ENCODE results near the gene CREB3. TPM values are rescaled to one million over a fixed set of nuclear protein-coding genes. Genes with fewer than 3 reads are reported as not detected.

CREB3 gene
- total and polyA plus RNA-seq, 2 of the 4 experiments (the other 2 are of a cell fraction), result 60.7 to 106 TPM

DNA sequence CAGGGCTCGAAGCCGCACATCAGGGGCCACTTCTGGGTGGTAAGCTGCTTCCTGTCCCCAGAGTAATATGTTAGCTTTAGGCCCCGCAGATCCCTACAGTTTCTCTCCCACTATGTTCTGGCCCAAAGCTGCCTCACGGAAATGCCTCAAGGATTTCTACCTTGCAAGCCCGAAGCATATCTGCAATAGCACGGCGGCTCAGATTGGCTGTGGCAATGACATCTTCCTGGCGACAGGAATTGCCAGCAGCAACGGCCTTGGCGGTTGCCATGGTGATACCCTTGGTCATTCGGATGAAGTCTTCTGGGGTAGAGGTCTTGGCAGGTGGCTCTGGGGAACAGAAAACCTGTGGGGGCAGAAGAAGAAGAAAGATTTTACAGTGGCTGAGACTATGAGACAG lies 32.4 kb upstream of the CREB3 start (continued):
- no peak for TF ChIP-seq RFX5 (IDR thresholded peaks at IDR 0.05; ENCODE audit: low read depth, low read length)

- no TSS peak for BruUV-seq (replicated peaks)
- no peaks in the 10 kb centered on the region for H3K9me3 ChIP-seq (ENCODE audit: control insufficient read depth, insufficient read depth, low read length)
- H3K9me1 ChIP-seq (ENCODE audit: insufficient read depth, low read length), result peaks cover 13% of the 10 kb centered on the region
- H3K4me3 ChIP-seq (ENCODE audit: insufficient read depth, low read depth, low read length), result no peak overlapping the region
- no peak overlapping the region for H2AFZ ChIP-seq (replicated peaks; ENCODE audit: low read length, poor library complexity)
- no peak for TF ChIP-seq RCOR1 (IDR thresholded peaks at IDR 0.05; ENCODE audit: insufficient replicate concordance, low read length)
- TF ChIP-seq, protein P1, sequence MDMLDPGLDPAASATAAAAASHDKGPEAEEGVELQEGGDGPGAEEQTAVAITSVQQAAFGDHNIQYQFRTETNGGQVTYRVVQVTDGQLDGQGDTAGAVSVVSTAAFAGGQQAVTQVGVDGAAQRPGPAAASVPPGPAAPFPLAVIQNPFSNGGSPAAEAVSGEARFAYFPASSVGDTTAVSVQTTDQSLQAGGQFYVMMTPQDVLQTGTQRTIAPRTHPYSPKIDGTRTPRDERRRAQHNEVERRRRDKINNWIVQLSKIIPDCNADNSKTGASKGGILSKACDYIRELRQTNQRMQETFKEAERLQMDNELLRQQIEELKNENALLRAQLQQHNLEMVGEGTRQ (IDR thresholded peaks at IDR 0.05; ENCODE audit: low read depth, low read length), result no peak
- TF ChIP-seq, protein P2, sequence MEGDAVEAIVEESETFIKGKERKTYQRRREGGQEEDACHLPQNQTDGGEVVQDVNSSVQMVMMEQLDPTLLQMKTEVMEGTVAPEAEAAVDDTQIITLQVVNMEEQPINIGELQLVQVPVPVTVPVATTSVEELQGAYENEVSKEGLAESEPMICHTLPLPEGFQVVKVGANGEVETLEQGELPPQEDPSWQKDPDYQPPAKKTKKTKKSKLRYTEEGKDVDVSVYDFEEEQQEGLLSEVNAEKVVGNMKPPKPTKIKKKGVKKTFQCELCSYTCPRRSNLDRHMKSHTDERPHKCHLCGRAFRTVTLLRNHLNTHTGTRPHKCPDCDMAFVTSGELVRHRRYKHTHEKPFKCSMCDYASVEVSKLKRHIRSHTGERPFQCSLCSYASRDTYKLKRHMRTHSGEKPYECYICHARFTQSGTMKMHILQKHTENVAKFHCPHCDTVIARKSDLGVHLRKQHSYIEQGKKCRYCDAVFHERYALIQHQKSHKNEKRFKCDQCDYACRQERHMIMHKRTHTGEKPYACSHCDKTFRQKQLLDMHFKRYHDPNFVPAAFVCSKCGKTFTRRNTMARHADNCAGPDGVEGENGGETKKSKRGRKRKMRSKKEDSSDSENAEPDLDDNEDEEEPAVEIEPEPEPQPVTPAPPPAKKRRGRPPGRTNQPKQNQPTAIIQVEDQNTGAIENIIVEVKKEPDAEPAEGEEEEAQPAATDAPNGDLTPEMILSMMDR (conservative IDR thresholded peaks at IDR 0.05; ENCODE audit: low read depth, low read length), result no peak
- no peak for TF ChIP-seq RAD21 (IDR thresholded peaks at IDR 0.05; ENCODE audit: low read length)
- no peak for TF ChIP-seq NFE2L2 (IDR thresholded peaks at IDR 0.05; ENCODE audit: low read depth, low read length)
- no peak for TF ChIP-seq POLR2A (IDR thresholded peaks at IDR 0.05; ENCODE audit: low read depth, low read length)
- no peak for TF ChIP-seq CEBPB (IDR thresholded peaks at IDR 0.05; ENCODE audit: low read depth, low read length)
- no peak for TF ChIP-seq MAFK (IDR thresholded peaks at IDR 0.05; ENCODE audit: low read depth, low read length)
- no peak for TF ChIP-seq MAZ (IDR thresholded peaks at IDR 0.05; ENCODE audit: borderline replicate concordance, low read depth, low read length)
- H3K4me1 ChIP-seq (ENCODE audit: control insufficient read depth, insufficient read depth, low read length), result no peaks in the 10 kb centered on the region; the same call in 1 of the 2 replicates
- no peak overlapping the region for H2BK5ac ChIP-seq (ENCODE audit: low read depth, low read length, poor library complexity, severe bottlenecking)
- H3K23ac ChIP-seq (ENCODE audit: low read depth, low read length), result no peak overlapping the region
- no peak overlapping the region for H2AK5ac ChIP-seq (ENCODE audit: low read depth, low read length)
- intact Hi-C loops (cut with micrococcal nuclease) (no loop called here), dilution Hi-C loops (cut with HindIII; ENCODE audit: low sequenced_read_pairs, unreplicated experiment) (no loop called here), in situ Hi-C loops (cut with MboI; ENCODE audit: low sequenced_read_pairs) (no loop called here)
- H4K8ac ChIP-seq (ENCODE audit: low read depth in 2 of 2, low read length in 2 of 2), result no peak overlapping the region
- no peak overlapping the region for H3K18ac ChIP-seq (ENCODE audit: low read depth, low read length)
- H3K9ac ChIP-seq (ENCODE audit: low read depth, low read length), result no peak overlapping the region
- H4K91ac ChIP-seq (ENCODE audit: insufficient read depth, low read depth, low read length), result no peak overlapping the region
- peaks cover 32% of the 10 kb centered on the region for H4K20me1 ChIP-seq (ENCODE audit: insufficient read depth, low read length)
- H3K4ac ChIP-seq (ENCODE audit: low read depth, low read length), result no peak overlapping the region
- no peak overlapping the region for H3K27ac ChIP-seq (ENCODE audit: insufficient read depth, low read length)
- no peaks in the 10 kb centered on the region for H3K27me3 ChIP-seq (ENCODE audit: control insufficient read depth, insufficient read depth, low read length)
- H3K14ac ChIP-seq (replicated peaks; ENCODE audit: low read depth, low read length), result no peak overlapping the region
- DNase-seq, result no peak
- no peak overlapping the region for H2BK120ac ChIP-seq (ENCODE audit: low read depth, low read length)
- no peak overlapping the region for H2BK20ac ChIP-seq (ENCODE audit: low read depth, low read length)
- peaks cover 40 to 73% of the 10 kb centered on the region in 2 experiments for H3K79me1 ChIP-seq (ENCODE audit: low read depth in 1 of 2, low read length in 2 of 2)
- ChIA-PET CTCF (interaction anchor here (1.1 kb wide), 1 partner anchor 10 kb away, joined by 4 read pairs; no protein-coding TSS in a partner anchor), POLR2A (ENCODE audit: unreplicated experiment) (no interaction called here)
- ATAC-seq (ENCODE audit: low read depth), result no peak
- no peak overlapping the region for H2AK9ac ChIP-seq (replicated peaks; ENCODE audit: low read depth, low read length, poor library complexity)
- no peak overlapping the region for H3K56ac ChIP-seq (ENCODE audit: extremely low read depth, insufficient read depth, low read length)
- no peak overlapping the region for H4K5ac ChIP-seq (ENCODE audit: low read depth, low read length)
- H3K36me3 ChIP-seq (ENCODE audit: control insufficient read depth, insufficient read depth, low read length), result peaks cover 92% of the 10 kb centered on the region
- H2BK15ac ChIP-seq (ENCODE audit: low read depth, low read length), result no peak overlapping the region
- H3K4me2 ChIP-seq (ENCODE audit: low read depth, low read length), result no peak overlapping the region
Observed at GRCh38 chr9:35700942-35701341, 31.5 kb upstream of the CREB3 start.

Measured in IMR-90 (cell line).